Cardiac muscle cell (in vitro differentiated cells and primary cell): Measurements from ENCODE around the gene FOXO6. TPM values are rescaled to one million over a fixed set of nuclear protein-coding genes. Genes with fewer than 3 reads are reported as not detected.

Experiments used
- DNase-seq, 2 donors: peaks; one replicate each; pipeline versions ENCODE4 v3.0.0 to v3.0.0-alpha.2; 2010 to 2017; ENCODE audit warnings: low read depth in 1 of 2, low spot score in 1 of 2
- H3K27ac ChIP-seq: fragments of 200-600 bp; sonication (generic); 2 replicates; pipeline ENCODE4 v1.5.1; 2016
- H3K27me3 ChIP-seq: fragments of 200-600 bp; sonication (generic); 2 replicates; pipeline ENCODE4 v1.6.0; 2016; ENCODE audit warnings: control low read depth
- H3K36me3 ChIP-seq: fragments of 200-600 bp; sonication (generic); 2 replicates; pipeline ENCODE4 v1.5.1; 2016; ENCODE audit warnings: control low read depth
- H3K4me1 ChIP-seq: fragments of 200-600 bp; sonication (generic); 2 replicates; pipeline ENCODE4 v1.8.1; 2017; ENCODE audit warnings: low read depth, mild to moderate bottlenecking, mixed run types
- H3K4me3 ChIP-seq: fragments of 200-600 bp; sonication (generic); 2 replicates; pipeline ENCODE4 v1.5.1; 2016; ENCODE audit warnings: mild to moderate bottlenecking
- H3K9me3 ChIP-seq: fragments of 200-600 bp; sonication (generic); 2 replicates; pipeline ENCODE4 v1.5.1; 2017; ENCODE audit warnings: low read depth, mild to moderate bottlenecking, control low read depth
- CTCF ChIP-seq: IDR thresholded peaks from 2 replicates; pipeline ENCODE4 v1.5.1; 2012; ENCODE audit warnings: low read depth, mild to moderate bottlenecking, low read length
- polyA plus RNA-seq: library from polyadenylated mRNA; unstranded; fragments of >200 nt; fragmentation: Nextera tagmentation; extraction: Ambion mirVana; gene quantifications from 2 replicates; pipeline ENCODE4 v1.2.1, GENCODE V29; 2016
- total RNA-seq: library from RNA; depleted of rRNA; stranded (reverse); fragments of >200 nt; gene quantifications from 2 replicates; pipeline ENCODE4 v1.2.3, GENCODE V29; 2016

Gene FOXO6
- total and polyA plus RNA-seq, 2 experiments from 2014 or later: 10.7 to 18.2 TPM

DNA sequence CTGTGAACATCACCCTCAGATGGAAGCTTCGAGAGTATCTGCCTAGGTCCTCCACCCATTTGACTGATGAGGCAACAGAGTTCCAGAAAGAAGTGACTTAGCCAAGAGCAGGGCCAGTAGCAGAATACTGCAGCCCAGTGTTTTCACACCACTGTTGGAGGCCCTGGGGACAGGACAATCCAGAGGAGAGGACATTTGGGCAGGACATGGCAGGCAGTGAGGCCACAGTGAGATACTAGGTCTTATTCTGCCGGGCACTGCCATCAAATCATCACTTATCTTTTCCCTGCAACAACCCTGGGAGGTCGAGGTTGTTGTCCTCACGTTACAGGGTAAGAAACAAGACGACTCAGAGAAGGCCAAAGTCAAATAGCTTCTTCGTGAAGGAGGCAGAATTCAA, 5.5 kb upstream of the FOXO6 start:
- no peak for TF ChIP-seq CTCF
- Histone ChIP-seq H3K27ac (no peak overlapping the region), H3K4me3 (no peak overlapping the region), H3K36me3 (no peaks in the 10 kb centered on the region), H3K27me3 (no peaks in the 10 kb centered on the region), H3K4me1 (peaks cover 28% of the 10 kb centered on the region), H3K9me3 (no peaks in the 10 kb centered on the region)
- no peak for DNase-seq

- no peak overlapping the region for H3K4me3 ChIP-seq
- no peak for DNase-seq
- peaks cover 28% of the 10 kb centered on the region for H3K4me1 ChIP-seq
- H3K27ac ChIP-seq: peak overlapping the region; percentile 8
- H3K9me3 ChIP-seq: no peaks in the 10 kb centered on the region
- no peaks in the 10 kb centered on the region for H3K36me3 ChIP-seq
- H3K27me3 ChIP-seq: no peaks in the 10 kb centered on the region
- no peak for TF ChIP-seq CTCF
Measured at GRCh38 chr1:41356752-41357151, 4.5 kb upstream of the FOXO6 start.

GRCh38 chr1:41357451-41358101, 3.7 kb upstream of the FOXO6 start:
- Histone ChIP-seq H3K9me3 (no peaks in the 10 kb centered on the region), H3K4me3 (no peak overlapping the region), H3K27ac (peak overlapping the region; percentile 8), H3K4me1 (peaks cover 29% of the 10 kb centered on the region), H3K27me3 (peaks cover 5% of the 10 kb centered on the region), H3K36me3 (no peaks in the 10 kb centered on the region)
- no peak for TF ChIP-seq CTCF
- DNase-seq: peak; percentile 42 to 60

DNA sequence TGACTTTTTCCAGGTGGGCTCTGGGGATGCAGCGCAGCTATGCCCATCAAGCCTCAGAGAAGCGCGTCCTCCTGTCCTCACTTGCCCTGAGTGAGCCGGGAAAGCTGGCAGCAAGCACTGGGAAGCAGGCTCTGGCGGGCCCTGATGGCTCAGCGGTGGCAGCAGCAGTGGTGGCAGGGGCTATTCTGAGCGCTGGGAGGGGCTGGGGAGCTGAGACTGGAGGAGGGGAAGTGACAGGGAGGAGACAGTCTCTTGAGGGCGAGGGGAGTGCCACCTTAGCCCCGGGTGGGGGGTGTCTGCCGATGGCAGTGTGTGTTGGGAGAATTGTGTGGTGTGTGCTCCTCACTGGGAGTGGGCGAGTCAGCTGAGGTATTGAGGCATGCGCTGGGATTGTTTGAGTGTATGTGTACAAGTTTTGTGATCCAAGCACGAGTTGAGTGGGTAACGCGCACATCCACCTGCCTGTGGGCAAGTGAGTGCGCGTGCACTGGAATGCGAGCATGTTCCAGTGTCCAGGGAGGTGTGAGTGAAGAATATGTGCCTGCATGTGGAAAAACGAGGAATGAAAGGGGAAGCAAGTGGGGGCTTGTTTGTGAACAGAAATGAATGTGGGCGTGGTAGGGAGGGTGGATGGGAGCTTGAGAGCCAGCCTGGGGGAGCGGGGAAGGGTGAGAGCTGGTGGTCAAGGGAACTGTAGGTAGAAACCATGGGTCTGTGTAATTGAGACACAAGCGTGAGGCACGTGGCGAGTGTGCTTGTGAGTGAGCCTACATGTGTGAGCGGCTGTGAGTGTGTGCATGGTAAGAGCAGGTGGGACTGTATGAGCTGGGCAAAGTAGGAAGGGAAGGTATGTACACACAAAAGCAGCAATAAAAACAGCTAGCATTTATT, 2.9 kb upstream of the FOXO6 start:
- peaks cover 11% of the 10 kb centered on the region for H3K27me3 ChIP-seq
- DNase-seq: peak in 1 of 2 donors; percentile 52
- no peaks in the 10 kb centered on the region for H3K36me3 ChIP-seq
- H3K4me3 ChIP-seq: no peak overlapping the region
- no peaks in the 10 kb centered on the region for H3K9me3 ChIP-seq
- peaks cover 36% of the 10 kb centered on the region for H3K4me1 ChIP-seq
- TF ChIP-seq CTCF: no peak
- peak overlapping the region; percentile 8 for H3K27ac ChIP-seq

GRCh38 chr1:41359211-41360073, 1.8 kb upstream of the FOXO6 start:
- DNase-seq: peak in 1 of 2 donors; percentile 57
- Histone ChIP-seq H3K27me3 (peaks cover 15% of the 10 kb centered on the region), H3K36me3 (no peaks in the 10 kb centered on the region), H3K4me1 (peaks cover 36% of the 10 kb centered on the region), H3K4me3 (no peak overlapping the region), H3K9me3 (no peaks in the 10 kb centered on the region), H3K27ac (no peak overlapping the region)
- TF ChIP-seq CTCF: no peak
